NCI-H146 treated with DMSO at 0.1 percent for 48 hours (cell line): Measurements from ENCODE around the gene CBLN1.
"Not testable (repeated sequence)": the region's sequence is repeated elsewhere in the genome, so short reads cannot be mapped to it uniquely, and the experiment has no call there.

ENCODE experiments used
- DNase-seq: peaks from one replicate; lab custom pipeline; 2025; ENCODE audit not compliant: unreplicated experiment; lab: John Stamatoyannopoulos, UW

The CBLN1 gene

DNA sequence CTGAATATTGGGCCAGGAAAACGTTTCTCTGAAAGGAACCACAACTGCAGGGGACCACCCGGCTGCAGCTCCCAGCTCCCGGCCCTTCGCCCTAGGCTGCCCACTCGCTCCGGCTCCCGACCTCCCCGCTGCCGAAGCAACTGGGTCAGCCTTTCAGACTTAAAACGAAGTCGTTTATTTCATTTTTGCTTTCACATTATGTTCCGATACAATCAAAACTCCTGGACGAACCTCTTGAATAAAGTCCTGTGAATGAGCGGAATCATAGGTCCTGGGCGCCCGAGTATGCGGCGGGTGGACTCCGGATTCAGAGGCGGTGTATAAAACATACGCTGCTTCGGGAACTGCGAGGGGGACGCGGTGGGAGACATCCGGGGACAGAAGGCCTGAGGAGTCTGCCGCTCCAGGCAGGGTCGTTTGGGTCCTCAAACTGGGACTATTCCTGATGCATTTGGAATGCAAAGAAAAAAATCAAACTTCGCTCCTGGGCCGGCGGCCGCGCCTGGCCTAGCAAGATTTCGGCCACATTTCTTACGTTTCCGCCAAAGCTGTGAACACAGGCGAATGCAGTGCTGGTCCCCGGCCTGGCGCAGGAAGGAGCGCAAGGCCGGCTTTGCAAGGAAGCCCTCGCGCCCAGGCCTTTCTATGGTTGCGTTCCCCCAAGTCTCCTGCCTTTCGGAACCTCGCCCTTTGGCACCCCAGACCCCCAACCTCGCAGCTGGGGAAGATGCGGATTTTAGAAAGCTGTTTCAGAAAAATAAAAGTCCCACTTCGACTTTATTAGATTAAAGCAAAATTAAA lies 3.7 kb downstream of the CBLN1 start:
- DNase-seq, result no peak

DNA sequence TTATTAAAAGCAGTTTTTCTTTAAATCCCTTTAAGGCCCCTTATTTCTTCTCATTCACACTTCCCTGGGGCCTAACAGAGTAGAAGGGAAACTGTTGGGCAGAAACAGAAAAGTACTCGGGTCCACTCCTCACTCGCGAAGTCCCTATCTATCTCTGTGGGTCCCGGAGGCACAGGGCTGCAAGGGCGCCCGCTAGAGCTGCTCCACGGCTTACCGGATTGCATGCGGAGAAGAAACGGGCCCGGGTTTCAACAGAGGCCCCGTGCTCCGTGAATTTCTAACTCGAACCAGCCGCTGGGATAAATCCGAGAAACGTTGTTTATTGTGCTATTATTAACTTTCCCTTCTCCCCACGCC lies 4.3 kb downstream of the CBLN1 start:
- no peak for DNase-seq

DNA sequence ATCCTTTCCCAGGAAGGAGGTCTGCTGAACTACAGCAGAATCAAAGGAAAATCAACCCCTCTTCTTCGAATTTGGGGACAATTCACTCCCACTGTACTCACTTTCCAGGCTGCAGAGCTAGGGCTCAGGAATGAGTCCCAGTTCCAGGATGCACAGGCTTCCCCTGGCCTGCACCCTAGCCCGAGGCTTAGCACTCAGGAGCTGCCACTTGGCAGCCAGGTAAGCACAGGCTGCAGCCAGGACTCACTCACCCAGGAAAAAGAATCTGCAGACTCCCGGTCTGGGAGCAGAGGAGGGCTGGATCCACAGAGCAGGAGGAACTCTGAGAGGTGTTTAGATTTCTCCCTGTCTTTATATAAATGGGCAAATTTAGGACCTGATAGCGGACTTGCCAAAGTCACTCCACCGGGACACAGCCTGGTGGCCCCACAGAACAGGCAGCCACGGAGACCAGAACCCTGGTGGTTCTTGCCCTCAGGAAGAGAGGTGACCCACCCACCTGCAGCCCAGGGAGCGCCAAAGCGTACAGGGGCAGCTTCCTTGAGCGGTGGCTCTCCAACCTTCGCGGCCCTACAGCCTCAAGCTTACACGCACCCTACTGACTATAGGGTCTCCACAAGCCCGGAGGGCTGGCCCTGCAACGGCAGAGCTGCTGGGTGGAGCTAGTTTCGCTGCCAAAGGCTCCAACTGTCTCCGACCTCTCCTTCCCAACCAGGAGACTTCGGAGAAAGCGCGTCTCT lies 4.8 kb downstream of the CBLN1 start:
- DNase-seq, result no peak

DNA sequence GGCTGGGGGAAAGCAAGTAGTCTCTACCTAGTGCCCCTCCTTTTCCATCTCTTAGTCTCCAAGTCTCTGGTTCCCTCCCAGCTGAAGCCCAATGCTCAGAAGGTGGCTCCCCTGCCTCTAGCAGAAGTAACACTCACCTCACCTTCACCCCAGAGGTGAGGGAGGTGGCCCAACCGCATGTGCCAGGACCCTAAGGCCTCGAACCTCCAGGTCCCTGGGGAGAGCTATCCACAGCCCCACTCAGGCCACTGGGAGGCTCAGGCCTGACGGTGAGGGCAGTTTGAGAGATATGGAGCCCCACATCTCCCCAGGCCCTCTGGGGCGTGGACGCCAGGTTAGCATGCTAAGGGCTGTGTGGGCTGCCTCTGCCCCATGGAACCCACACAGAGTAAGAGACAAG lies 5.8 kb downstream of the CBLN1 start:
- DNase-seq, result no peak

DNA sequence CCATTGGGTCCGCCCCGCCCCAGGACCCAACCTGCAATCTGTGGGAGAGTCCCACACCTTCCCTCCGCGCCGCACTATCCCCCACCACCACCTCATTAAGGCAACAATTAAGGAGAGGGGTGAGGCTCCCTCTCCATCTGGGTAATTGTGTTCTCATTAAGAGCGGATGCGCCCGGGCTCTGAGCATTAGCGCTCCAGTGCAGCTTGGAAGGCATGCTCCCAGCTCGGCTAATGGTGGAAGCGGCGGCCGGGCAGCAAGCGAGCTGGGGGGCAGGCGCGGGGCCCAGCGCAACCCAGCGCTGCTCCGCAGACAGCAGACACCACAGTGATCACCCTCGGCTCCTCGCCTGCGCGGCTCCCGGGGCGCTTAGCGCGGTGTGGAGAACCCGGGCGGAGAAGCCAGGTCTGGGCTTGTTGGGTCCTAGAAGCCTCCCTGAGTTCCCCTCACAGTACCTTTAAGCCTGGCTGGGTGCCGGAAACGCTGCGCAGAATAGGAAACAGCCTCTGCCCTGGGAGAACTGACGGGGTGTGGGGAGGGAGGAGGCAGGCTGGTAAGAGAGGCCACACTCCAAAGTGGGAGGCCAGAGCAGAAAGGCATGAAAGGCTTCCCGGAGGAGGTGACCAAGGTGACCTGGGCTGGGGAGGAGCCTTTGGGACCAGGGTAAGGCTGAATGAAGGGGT lies 6.4 kb downstream of the CBLN1 start:
- no peak for DNase-seq

DNA sequence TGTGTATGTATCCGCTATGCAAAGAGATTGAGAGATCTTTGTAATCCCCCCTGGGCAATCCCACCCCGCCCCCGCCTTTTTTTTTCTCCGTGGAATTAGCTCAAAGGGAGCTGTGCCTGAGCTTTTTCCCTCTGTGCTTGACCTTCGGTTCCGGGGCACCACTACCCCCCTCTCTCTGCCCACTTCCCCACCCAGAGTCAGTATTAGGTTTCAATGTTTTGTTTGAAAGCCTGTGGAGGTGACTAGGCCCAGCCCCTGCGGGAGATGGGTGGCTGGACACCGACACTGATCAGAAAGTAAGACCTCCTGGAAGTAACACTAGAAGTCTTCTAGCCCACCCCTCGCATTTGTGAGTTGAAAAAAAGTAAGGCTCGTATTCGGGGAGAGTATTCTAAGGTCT lies 7.0 kb downstream of the CBLN1 start:
- no peak for DNase-seq

DNA sequence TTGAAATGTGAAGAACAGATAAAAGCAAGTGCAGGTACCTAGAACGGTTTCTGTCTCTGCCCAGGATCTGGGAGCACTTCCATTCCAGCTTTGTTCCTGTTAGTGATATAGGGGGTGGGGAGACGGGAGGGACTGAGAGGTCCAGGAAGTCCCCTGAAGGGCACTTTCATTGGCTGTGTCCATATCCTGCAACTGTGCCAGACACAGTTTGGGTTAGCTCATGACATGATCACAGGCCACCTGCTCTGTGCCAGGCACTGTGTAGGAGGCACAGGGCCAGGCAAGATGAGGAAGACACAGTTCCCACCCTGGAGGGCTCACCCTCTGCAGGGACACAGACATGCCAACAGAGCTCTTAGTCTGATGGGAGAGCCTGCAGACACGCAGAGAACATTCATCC lies 7.9 kb downstream of the CBLN1 start:
- DNase-seq, result no peak

DNA sequence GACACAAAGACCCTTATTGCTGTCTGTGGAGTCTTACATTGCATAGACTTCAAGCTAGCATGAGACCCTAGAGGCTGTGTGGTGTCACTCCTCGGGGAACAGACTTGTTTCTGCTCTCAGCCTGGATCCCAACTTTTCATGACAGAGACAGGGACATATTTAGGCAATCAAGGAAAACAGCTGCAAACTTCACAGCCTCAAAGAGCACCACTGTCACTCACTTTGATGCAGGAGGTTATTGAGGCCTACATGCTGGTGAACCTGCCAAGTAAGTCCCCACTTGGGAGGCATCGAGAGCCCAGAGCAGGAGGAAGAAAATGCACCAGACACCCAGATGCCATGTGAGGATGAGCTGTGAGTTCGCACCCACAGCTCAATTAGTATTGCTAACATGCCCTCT lies 10.3 kb downstream of the CBLN1 start:
- DNase-seq, result no peak

DNA sequence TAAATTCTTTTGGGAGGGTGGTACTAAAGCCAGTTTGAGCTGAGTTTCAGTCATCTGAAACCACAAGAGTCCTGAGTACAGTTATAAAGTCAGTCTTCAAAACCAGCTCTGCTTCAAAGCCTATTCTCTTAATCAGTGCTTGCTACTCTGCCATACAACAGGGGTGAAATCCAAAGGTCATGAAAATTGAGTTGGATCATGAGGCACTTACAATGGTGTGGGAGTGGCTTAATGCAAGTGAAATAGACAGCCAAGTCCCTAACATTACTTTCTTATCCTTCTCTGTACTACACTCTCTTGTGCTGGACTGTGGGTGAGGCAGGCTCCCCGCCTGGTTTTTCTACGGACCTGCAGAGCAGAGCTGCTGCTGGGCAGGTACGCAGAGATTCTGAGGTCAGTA lies 12.4 kb downstream of the CBLN1 start:
- no peak for DNase-seq

DNA sequence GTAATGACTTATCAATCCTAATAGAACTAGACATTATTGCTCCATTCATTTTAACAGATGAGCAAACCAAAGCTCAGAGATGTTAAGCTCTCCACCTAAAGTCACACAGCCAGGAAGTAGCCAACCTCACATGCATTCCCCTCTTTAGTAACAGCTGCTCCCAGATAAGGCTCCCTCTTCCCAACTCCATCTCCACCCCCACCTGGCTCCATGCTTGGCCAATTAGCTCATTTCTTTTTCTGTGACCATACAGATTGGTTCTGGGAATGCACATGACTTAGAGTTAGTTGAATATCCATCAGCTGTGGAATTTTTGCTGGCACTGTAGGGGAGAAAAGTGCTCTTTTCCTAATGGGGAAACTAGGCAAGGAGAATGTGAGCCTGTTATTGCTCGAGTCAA lies 13.0 kb downstream of the CBLN1 start:
- DNase-seq, result no peak

DNA sequence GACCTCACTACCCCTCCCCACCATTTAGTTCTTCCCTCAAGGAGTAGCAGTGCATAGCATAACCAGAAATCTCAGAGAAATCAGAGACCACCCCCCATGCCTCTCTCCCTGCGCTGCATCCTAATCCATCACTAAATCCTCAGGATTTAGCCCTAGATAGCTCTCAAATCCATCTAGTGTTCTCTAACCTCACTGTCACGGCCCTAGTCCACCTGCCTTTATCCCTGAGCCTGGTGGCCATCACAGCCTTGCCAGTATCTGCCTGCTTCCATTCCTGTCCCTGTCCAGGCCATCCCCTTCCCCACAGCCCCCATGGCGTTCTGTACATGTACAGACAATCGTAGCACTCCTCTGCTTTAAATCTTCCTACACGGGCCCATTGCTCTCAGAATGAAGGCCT lies 19.1 kb downstream of the CBLN1 start:
- DNase-seq, result no peak

DNA sequence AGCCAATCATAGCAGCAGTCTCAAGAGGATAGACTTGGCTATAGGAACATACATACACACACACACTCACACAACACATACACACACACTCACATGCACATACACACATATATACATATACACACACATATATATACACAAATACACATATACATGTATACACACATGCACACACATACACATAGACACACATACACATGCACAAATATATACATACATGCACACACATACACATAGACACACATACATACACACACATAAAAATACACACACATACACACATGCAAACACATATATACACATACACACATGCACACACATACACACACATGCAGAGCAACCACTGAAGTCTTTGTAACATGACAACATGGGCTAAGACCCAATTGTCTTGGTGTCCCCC lies 19.7 kb downstream of the CBLN1 start:
- no peak for DNase-seq

DNA sequence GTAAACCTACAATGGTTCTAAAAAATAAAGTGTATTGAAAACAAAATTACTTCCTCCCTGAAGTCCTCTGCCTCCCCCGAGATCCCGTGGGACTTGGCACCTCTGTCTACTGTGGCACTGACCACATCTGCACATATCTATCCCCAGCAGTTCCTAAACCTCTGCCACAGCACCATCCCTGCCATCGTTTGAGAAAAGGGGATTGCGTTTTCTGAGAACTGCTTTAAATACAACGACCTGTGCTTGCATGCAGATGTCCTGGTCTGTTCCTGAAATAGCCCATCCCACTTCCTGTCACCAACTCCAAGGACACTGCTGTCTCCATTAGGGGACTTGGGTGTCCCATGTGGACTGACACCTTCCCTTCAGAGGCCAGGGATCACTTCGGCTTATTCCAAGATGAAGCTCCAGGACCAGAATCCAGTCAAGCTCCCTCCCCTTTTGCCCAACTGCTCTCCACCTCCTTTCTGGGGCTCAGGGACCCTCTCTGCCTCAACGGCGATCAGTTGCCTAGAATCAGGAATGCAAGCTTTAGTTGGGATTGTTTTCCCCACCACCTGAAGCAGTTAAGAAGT lies 20.6 kb downstream of the CBLN1 start:
- no peak for DNase-seq

DNA sequence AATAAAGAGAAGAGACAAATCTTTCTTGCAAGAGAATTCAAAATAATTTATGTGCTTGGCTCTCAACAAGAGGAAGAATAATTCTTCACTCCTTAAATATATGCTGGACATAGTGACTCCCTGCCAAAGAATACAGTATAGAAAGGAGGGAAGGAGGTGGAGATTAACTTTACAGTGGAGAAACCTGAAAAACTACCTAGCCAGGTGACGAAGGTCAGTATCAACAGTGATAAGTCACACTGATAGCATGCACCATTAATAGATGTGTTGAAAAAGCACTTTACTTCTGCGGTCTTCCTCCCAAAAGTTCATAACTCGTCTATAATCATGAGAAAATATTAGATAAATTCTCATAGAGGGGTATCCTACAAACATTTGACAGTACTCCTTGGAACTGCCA lies 21.4 kb downstream of the CBLN1 start:
- DNase-seq, result no peak

DNA sequence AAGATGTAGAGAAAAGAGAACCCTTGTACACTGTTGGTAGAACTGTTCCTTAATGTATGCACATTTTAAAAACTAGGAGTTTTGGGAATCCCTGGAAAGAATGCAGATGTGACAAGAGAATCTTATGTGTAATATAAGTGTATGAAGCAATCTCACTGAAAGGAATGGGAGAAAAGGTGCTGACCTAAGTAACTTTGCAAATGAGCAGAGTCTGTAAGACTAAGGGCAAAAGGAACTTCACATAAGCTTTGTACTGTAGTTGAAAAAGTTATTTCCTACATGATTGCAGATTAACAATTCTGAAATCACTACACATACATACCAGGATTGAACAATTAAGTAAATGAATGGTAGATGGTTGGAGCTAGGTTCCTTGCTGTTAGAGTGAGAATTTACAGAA lies 22.3 kb downstream of the CBLN1 start:
- no peak for DNase-seq

DNA sequence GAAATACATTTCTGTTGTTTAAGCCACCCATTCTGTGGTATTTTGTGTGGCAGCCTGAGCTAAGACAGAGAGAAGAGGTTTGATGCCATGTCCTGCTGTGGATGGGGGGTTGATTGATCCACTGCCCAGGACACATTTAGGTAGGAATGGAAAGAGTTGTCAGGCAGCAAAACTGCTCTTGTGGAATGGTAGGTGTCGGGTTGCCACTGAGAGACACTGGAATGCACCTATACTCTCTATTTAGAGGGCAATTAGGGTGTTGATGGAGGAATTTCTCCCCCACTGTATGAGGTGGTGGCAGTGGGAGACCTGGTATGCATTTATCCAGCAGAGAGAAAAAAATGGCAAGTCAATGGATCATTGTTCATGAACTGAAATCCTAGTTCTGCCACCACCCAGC lies 30.9 kb downstream of the CBLN1 start:
- DNase-seq, result no peak

DNA sequence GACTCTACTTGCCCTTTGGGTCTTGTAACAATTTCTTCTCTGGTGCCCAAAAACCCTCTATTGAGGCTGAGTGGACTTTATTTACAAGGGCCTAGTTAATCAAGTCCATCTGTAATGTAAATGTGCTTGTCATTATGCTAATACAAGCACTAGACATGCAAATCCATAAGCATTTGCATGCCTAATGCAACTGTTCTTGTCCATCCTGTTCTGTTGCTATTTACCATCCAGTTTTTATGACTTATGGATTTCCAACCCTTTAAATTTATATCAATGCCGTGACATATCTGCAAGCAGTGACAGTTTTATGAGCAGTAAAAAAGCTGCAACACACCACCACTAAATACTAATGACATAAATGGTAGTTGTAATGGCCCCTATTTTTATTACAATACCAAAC lies 33.4 kb downstream of the CBLN1 start:
- no peak for DNase-seq

DNA sequence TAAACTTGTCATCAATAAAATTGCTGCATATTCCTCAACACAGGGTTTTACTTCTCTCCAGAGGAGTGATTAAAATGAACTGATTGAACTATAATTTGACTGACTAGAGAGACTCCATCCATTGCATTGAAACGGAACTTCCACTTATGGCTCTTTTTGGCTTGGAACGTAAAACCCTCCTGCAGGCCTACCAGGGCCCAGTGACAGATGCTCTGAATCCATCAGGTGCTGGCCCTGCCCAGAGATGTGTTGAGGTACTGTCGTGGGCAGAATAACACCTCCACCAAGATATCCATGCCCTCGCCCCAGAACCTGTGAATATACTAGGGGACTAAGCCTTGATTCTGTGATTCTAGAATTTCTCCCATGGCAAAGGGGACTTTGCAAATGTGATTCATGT lies 45.4 kb downstream of the CBLN1 start:
- DNase-seq, result no peak

DNA sequence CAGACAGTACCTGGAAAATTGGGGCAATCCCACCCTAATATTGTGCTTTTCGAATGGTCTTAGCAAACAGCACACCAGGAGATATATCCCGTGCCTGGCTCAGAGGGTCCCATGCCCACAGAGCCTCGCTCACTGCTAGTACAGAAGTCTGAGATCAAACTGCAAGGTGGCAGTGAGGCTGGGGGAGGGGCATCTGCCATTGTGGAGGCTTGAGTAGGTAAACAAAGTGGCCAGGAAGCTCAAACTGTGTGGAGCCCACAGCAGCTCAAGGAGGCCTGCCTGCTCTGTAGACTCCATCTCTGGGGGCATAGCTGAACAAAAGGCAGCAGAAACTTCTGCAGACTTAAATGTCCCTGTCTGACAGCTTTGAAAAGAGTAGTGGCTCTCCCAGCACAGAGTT lies 53.3 kb downstream of the CBLN1 start:
- not testable (repeated sequence) for DNase-seq
